RWPE1 (cell line): Measurements from ENCODE around the gene PHACTR3.

Source experiments
- CTCF ChIA-PET: fragments of 350-600 bp; sonication (Branson Sonifier 250); formaldehyde crosslinking; extraction: SDS; loops from one replicate; lab custom pipeline; 2021; lab: Yijun Ruan, JAX
- POLR2A ChIA-PET: fragments of 400-600 bp; formaldehyde crosslinking; extraction: SDS; loops from one replicate; lab custom pipeline; 2020; ENCODE audit warnings: antibody characterized with exemption; ENCODE audit not compliant: low non-redundant PET; lab: Yijun Ruan, JAX
- DNase-seq: peaks from one replicate; pipeline ENCODE4 v3.0.0; 2012; ENCODE audit warnings: low spot score
- H3K27ac ChIP-seq: fragments of 450-650 bp; 2 replicates; pipeline ENCODE4 v1.5.1; 2017
- TF ChIP-seq, protein P1 (sequence below): fragments of 450-650 bp; conservative IDR thresholded peaks from 2 replicates; pipeline ENCODE4 v1.5.1; 2017; ENCODE audit warnings: low read depth, mild to moderate bottlenecking

PHACTR3 gene

DNA sequence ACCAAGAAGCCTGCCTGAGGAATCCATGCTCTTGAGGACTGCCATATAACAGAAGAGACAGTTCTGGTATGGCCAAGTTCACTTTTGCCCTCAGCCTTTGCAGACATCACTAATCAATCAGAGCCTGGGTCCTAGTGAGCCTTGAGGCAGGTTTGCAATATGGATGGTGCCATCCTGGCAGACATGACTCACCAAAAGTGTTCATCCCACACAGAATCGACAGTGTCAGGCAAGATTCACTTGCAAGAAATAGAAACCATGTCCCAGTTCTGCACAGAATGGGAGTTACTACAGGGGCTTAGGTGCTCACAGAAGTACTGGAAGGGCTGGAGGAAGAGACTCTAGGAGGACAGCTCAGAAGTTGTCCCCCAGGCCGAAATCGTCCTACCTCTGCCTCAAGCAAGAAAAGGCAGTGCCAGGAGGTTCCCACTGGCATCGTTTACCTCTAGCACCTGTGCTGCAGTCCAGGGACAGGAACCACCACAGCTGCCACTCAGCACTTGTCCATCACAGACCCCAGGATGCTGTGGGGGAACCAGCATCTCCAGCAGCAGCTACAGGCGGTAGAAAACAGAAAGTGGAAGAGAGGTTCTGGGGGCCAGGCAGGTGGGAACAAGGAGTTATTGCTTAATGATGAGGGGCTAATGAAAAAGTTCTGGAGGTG lies 42.6 kb upstream of the PHACTR3 start:
- no peak for DNase-seq
- H3K27ac ChIP-seq = no peak overlapping the region
- CTCF ChIA-PET = interaction anchor here (1.0 to 5.0 kb wide), 3 partner anchors 10 to 14 kb away, joined by 3 to 46 read pairs (median 9); no protein-coding TSS in a partner anchor
- TF ChIP-seq, protein P1, sequence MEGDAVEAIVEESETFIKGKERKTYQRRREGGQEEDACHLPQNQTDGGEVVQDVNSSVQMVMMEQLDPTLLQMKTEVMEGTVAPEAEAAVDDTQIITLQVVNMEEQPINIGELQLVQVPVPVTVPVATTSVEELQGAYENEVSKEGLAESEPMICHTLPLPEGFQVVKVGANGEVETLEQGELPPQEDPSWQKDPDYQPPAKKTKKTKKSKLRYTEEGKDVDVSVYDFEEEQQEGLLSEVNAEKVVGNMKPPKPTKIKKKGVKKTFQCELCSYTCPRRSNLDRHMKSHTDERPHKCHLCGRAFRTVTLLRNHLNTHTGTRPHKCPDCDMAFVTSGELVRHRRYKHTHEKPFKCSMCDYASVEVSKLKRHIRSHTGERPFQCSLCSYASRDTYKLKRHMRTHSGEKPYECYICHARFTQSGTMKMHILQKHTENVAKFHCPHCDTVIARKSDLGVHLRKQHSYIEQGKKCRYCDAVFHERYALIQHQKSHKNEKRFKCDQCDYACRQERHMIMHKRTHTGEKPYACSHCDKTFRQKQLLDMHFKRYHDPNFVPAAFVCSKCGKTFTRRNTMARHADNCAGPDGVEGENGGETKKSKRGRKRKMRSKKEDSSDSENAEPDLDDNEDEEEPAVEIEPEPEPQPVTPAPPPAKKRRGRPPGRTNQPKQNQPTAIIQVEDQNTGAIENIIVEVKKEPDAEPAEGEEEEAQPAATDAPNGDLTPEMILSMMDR = no peak
- POLR2A ChIA-PET = no interaction called here

DNA sequence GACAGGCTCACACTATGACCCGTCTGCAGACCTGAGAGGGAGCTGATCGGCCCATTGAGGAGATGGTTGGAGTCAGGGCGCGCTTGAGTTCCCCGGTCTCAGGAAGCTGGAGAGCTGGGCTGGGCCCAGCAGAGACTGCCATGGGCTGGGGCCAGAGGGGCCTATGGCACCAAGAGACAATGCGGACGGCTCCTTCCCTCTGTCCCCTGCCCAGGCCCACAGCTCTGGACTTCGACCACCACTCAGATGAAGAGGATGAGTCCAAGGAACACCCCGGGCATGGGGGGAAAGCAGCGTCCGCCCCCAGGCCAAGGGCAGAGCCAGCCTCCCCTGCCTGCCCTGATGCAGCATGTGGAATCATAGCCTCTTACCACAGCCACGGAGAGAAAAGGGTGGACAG lies 40.2 kb upstream of the PHACTR3 start:
- H3K27ac ChIP-seq = no peak overlapping the region
- no peak for DNase-seq
- TF ChIP-seq, protein P1 = no peak
- CTCF ChIA-PET = interaction anchor here (1.2 kb wide), 1 partner anchor 39 kb away, joined by 3 read pairs; no protein-coding TSS in a partner anchor
- POLR2A ChIA-PET = no interaction called here

DNA sequence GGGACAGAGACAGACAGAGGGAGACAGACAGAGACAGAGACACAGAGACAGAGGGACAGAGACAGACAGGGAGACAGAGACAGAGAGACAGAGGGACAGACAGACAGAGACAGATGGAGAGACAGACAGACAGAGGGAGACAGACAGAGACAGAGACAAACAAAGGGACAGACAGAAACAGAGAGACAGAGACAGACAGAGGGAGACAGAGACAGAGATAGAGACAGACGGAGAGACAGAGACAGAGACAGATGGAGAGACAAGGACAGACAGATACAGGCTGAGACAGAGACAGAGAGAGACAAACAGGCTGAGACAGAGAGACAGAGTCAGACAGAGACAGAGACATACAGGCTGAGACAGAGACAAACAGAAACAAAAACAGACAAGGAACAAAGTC lies 39.4 kb upstream of the PHACTR3 start:
- CTCF ChIA-PET = no interaction called here

DNA sequence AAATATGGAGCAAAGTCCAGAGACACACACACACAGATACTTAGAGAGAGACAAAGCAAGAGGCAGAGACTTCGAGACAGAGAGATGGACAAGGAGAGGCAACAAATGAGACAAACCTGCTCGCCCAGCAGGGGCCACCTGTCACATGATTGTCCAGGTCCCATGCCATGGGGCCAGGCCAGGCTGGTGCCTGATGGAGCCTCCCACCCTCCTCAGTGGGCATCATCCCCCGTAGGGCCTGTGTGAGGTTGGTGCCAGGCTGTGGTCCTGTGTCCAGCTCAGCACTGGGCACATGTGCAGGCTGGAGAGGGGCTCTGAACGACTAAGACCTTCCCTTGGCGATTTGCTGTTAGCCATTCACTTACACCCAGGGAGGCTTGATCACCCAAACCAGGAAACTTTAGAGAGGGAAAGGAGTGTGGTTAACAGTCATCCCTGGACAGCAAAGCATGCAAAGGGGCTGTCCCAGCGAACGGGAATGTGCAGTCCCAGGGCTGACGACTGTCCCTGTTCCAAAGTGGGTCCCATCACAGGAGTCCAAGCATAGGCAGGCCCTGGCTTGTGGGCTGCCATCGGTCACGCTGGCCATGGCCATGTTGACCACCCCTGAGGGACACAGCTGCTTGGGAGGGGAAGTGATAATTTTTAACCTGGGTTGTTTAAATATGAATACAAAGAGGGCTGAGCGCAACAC lies 38.4 kb upstream of the PHACTR3 start:
- POLR2A ChIA-PET = no interaction called here
- H3K27ac ChIP-seq = no peak overlapping the region
- CTCF ChIA-PET = no interaction called here
- no peak for DNase-seq
- TF ChIP-seq, protein P1 = no peak

More for the DNA sequence above, 39.4 kb upstream of the PHACTR3 start:
- H3K27ac ChIP-seq = no peak overlapping the region
- POLR2A ChIA-PET = no interaction called here
- TF ChIP-seq, protein P1 = no peak
- DNase-seq = no peak

DNA sequence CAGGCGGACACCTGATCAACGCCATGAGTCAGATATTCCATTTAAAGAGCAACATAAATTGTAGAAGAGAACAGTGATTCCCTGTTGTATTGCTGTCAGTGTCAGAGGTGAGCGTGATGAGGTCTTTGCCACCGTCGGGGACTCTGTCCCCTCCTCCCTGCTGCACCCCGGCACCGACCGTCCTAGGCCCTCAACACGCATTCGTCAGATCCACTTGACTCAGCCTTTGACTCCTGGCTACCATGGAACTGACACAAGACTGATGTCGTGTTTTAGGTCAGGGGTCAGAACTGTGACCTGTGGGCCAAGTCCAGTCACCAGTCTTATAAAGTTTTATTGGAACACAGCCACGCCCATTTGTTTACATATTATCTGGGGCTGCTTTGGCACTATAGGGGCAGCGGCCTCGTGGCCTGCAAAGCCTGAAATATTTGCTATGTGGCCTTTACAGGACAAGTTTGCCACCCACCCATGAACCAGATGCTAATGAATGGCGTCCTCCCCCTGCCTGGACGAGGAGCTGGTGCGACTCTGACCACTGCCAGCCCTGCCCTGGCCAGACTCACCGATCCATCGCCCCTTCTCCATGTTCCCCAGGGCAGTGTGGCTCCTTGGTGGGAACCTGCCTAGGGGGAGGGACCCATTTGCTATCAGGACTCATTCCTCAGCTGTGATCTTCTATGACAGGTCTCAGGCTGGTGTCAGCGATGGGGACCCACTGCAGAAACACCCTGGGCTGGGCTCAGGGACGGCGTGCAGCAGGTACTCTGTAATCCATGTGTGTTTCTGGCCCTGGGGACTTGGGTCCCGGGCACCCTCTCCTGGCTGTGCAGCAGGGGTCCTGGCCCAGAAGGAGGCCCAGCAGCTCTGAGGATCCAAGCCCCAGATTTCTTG lies 37.5 kb upstream of the PHACTR3 start:
- ChIA-PET CTCF (interaction anchor here (0.7 kb wide), 1 partner anchor 1437 kb away, joined by 3 read pairs; no protein-coding TSS in a partner anchor), POLR2A (no interaction called here)
- TF ChIP-seq, protein P1 = no peak
- DNase-seq = no peak
- no peak overlapping the region for H3K27ac ChIP-seq
